RKO (cell line): ENCODE results near the gene ARL15.

Experiments
- DNase-seq: peaks from one replicate; pipeline ENCODE4 v3.0.0-alpha.2; 2016; ENCODE audit warnings: low spot score

ARL15 gene

DNA sequence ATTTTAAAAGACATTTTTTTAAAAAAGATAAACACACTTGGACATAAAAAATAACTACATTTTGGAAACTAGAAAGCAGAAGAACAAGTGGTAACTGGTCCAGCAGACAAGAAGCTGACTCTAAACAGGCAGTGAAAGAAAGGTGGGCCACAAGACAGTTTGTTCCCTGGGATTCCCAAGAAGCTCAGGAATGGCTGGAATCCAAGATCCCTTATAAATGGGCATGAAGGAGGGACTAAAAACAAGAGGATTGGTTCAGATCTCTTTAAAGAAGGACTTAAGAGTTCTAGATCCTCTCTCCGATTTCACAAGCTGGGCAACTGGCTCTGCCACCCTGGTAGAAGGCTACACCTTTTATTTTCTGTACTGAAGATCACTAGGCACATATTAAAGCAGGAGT lies 102.8 kb downstream of the ARL15 start:
- DNase-seq, result no peak

DNA sequence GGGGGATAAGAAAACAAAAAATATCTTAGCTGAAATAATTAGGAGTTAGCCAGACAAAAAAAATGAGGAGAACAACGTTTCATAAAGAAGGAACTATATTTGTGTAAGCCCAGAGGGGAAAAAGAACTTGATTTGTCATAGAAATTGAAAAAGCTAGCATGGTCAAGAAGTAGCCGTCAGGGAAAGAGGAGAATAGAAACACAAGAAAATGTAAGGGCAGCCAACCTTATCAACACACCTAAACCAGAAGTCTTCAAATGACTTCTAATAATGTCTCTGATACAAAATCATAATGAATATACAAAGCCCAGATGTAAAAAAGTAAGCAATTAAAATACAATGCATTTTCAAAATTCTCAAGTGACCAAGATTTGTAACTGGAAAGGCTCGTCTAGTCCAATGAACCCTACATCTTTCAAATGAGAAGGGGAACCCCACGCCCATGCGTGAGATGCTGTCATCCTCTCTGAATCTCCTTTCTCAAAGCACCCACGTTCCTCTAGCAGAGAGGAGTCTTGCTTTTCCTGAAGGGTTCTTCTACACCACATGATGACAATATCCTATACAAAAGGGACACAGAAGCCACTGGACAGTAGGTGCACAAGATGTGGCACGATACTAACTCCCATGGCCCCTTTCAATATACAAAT lies 103.7 kb downstream of the ARL15 start:
- DNase-seq, result no peak

DNA sequence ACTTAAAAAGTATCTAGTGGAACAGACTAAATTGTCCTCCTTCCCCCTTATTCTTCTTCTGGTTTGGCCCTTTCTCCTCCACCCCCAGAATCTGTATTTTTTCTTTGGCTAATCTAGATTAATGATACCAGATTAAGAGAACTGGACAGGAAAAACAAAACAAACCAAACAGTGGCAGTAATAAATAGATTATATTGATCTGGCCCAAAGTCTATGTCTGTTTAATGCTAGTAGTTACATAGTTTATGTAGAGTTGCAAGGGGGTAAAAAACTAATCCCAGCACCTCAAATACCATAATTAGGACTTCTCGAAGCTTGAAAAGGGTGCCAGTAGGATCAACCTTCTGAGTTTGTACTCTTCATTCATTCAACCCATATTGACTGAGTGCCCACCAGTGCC lies 104.5 kb downstream of the ARL15 start:
- no peak for DNase-seq

DNA sequence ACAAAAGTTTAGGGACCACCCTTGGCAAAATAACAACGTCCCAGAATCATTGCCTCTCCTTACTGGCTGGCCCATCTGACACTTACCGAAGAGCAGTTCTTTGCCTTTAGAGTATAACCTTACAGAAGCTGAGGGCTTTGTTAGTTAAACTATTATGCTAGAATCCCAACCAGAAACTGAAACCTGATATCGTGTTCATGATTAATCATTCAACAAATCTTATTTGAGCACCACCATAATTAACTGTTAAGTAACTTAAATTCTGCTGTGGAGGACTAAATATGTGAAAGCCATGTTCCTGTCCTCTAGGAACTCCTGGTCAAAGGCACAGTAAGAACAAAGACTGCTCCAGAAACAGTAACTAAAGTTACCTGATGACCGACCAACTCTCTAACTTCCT lies 104.9 kb downstream of the ARL15 start:
- no peak for DNase-seq

DNA sequence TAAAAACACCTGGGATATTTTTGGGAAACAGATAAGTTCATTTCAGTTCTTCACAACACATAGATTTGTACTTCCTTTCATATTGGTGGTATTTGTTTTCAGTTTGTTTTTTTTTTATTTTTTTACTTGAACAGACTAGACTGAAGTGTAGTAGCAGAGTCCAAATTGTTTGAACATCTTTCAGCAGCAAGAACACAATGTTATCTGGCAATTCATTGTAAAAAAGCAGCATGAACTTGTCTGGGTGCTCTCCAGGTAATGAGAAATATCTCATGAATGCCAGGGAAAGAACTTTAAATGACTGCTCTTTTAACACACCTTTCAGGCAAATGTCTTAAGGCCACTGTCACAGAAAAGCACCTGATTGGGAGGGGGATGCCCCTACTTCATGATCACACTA lies 113.4 kb downstream of the ARL15 start:
- no peak for DNase-seq

DNA sequence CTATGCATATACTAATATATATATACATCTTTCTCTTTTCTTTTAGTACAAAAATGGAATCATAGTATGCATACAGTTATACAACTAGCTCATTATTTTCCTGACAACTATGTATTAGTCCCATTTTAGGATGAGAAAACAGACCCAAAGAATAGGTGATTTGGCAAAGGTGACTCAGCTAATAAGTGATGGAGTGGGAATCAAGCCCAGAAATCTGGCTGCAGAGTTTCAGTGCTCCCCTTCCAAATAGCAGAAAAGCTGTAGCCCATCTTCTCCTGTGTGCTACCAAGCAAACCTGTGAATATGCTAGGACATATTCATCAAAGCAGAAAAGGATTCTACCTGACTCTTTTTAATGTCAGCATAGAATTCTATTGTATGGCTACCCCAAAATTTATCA lies 114.7 kb downstream of the ARL15 start:
- DNase-seq, result no peak

DNA sequence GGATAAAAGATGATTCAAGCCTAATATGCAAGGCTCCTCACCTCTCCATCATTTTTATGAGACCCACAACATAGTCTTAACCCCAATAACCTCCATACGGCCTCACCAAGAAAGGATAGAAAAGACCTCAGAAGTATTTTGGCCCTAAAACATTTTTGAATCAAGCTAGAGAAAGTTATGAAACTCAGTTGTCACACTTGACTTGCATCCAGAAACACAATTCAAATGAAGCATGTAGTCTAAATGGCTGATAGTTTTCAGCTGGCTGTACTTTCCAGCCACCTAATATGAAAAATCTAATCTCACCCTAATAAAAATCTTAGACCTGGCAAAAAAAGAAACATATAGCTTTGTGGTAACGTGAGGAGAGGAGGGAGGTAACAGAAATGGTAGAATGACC lies 116.1 kb downstream of the ARL15 start:
- DNase-seq, result no peak

DNA sequence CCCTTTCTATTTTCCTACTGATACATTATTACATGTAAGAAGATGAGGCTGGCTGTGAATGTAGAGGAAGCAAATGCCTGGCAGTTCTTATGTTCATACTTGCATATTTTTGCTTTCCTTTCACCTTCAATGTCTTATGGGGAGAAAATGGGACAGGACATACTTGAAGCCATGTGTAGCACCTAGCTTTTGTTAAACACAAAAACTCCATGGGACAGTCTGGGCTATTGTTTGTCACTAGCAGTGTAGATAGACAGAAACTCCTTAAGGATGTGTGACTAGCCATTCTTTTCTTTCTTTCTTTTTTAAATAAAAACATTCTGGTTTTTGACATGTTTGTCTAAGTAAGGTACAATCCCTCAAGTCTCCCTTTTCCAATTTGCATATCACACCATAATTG lies 122.7 kb downstream of the ARL15 start:
- no peak for DNase-seq

DNA sequence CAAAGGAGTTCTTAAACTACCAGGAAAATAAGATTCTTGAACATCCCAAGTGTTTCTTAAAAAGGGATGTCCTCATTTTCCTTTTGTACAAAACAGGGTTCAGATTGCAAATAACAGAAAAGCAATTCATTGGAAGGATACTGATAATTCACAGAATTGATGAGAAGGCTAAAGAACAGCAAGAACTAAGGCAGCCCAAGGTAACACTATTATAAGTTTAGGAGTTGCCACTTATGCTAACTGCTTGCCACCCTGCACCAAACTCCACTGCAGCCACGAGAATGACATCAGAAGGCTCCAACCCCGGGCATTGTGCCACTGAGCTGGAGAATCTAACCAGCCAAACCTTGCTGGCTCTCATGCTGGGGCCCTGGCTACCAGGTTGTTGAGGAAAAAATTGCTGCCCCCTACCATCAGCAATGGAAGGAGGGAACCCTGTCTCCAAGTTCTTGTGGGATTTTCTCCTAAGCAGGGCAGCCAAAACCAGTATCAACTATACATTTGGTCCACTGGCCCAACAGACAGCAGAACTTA lies 123.4 kb downstream of the ARL15 start:
- no peak for DNase-seq

DNA sequence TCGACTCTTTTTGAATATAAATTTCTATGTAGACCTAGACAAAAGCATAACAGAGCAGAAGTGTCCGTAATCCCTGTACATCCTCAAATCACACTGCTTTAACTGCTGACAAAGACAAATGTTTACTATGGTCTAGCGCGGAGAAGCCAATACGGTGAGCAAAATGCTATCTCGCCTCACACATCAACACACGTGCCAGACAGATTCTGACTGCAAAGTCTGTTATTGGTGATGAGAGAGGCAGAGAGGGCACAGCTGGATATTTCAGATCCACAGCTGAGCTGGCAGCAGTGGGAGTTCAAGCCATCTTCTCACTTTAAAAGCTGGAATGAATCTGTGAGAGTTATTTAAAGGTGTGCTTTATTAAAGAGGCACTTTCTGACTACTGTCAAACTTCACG lies 124.3 kb downstream of the ARL15 start:
- DNase-seq, result no peak

DNA sequence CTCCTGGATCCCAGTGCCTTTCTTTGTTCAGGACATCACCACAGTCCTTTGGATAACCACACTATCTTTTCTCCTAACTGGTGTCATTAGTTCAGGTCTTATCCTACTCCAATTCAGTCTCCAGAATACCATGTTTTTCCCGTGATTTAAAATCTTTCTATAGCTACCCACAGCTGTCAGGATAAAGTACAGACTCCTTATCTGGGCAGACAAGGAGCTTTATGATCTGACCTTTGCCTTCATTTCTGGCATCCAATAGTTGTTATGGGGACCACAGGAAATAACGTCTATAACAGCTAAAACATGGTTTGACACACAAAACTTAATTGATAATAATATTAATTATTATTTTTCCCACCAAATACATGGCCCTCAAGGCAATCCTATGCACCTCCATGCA lies 125.6 kb downstream of the ARL15 start:
- DNase-seq, result no peak

DNA sequence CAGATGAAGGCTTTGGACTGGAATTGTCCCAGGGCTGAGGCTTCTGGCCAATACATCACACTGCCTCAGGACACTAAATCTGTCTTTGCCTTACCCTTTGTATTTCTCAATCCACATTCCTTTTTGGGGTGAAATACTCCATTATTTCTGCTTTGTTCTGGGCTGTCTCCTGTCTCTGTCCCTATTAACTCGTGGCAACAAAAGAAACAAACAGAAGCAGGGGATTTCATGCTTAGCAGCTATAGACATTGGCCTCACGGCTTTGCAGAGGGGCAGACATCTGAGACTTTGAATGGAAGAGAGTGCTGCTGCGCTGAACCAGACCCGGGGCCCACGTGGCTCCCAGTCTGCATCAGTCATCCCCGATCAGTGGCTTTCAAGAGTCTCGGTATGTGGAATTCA lies 129.7 kb downstream of the ARL15 start:
- DNase-seq, result no peak

DNA sequence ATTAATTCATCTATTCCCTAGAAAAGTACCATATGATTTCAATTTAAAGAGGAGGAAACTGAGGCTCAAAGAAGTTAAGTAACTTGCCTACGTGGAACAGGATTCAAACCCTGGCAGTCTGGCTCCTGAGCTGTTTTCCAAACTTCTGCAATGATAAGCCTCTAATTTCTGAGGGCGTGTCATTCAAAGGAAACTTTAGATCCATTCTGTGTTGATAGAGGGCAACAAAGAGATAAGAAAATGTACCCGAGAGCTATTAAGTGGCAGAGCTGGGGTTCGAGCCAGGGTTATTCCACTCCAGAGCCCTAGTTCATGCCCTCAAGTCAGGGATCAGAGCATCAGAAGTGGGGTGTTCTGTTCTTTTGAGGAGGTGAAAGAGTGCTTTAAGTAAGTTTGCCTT lies 131.4 kb downstream of the ARL15 start:
- no peak for DNase-seq

DNA sequence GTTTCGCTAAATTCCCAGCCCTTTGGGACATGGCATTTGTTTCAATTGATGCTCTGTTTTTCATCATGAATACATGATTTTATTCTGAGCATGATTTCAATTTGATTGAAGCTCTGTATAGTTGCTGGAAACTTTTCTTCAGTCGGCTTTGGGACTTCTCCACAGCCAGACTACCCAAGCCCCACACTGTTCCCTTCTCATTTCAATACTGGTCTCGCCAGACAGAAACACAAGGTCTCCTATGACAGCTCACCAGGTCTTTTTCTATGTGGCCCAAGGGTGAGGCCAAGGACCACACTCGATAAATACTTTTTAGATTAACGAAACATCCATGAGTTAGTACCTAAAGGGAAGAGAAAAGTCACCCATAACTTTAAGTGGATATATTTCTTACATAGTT lies 132.2 kb downstream of the ARL15 start:
- no peak for DNase-seq

DNA sequence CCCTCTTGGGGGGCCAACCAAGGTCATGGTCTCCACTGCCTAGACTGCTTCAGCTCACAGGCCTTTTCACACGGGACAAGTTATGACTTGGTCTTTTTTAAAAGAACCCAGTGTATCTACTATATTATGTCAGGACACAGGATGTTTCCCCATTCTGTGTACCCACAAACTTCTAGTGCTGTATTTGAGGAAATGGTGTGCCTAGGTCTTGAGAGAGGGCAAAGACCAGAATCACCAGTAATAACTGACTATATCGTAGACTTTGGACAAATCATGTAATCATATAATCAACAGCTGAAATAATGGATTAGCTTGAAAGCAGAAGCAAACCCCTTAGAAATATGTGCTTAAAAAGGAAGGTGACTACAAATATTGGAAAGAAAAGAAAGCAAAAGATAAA lies 133.3 kb downstream of the ARL15 start:
- no peak for DNase-seq

DNA sequence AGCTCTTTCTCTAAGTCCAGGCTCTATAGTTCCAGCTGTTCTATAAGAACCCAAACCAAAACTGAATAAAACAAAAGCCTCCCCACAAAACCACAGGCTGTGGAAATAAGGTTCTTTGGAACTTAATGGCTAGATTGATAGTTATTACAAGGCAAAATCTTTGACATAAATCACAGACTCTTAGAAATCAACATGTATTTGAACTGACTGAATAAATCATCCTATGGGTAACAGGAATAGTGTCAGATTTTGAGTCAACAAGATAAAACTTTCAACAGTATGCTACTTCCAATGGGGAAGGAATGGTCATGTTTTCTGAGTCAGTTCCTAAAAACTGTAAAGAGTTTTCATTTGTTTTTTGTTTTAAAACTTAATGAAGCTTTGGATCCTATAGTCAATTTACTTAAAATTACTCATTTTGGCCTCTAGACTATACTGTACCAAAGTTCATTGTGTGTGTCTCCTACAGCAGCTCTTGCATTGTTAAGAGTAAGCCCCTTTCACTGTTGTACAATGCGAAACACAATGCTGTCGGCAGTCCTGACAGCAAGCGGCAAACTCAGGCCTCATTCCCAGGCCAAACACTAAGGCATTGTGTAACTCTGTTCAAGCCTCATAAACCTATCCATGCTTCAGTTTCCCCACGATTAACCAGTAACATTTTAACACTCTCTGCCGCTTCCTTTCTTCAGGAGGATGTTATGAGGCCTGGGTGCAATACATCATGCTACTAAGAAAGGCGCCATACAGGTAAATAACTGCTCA lies 134.1 kb downstream of the ARL15 start:
- no peak for DNase-seq

DNA sequence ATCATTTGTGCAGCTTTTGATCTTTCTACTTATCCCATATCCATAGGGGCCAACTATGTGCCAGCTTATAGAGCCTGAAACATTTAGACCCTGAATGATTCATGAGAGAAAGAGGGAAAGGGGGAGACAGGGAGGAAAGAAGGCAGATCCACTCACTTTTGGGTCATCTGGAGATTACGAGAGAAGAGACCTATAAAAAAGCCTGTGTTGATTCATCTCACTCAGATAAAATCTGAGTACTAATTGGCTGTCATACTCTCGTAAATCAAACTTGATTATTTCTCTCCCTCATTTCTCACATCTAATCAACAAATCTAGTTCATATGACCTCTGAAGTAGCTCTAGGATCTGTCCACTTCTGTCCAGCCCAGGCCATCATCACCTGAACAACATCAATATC lies 137.1 kb downstream of the ARL15 start:
- DNase-seq, result no peak

DNA sequence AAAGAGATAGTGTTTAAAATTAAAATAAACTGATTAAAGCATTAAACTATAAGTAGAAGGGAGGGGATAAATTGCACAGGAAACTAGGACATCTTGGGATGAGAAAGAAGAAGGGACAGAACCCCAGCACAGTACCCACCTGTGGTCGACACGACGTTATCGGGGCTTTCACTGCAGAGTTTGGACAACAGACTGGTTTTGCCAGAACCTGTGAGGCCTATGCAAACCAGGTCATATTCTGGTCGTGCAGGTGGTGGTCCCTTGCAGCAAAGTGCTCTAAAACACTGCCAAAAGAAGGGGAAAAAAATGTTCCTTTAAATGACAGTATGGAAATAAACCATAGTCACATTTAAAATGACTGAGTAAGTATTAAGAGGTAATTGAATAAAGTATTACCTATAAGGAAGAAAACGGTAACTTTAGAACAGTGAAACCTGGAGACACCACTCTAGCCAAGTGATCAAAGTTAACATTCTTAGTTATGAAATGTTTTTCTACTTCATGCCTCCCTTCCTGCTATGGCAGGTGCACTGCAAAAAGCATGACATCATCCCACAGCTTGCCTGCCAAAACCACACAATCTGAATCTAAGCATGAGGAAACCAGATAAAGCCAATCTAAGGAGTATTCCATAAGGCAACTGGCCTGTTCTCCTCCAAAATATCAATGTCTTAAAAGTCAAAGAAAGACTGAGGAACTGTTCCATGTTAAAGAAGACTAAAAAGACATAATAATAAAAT lies 138.6 kb downstream of the ARL15 start:
- no peak for DNase-seq

DNA sequence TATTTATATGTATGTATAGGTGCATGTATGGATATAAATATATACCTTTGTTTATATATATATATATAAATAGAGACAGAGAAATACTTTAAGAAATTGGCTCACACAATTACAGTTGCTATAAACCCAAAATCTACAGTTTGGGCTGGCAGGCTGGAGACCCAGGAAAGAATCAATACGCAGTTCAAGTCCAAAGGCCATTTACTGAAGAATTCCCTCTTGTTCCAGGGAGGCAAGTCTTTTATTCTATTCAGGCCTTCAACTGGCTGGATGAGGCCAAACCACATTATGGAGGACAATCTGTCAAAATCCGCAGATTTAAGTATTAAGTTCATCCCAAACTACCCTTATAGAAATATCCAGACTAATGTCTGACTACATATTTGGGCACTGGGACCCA lies 144.7 kb downstream of the ARL15 start:
- DNase-seq, result no peak

DNA sequence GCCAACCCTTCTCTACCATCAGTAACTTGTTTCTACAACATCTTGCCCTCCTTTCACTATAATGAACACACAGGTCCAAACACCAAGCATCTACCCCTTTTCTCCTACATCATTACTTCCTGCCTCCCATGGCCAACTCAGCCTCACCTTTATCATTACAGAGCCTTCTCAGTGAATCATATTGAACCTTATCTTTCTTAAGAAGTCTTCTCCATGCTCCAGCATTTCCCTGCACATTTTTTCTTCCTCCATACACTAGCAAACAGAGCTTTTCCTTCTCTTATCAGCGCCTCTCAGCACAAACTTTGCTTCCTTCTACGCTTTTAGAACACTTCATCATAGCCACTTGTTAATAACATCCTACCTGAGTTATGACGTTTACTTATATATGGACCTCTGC lies 148.2 kb downstream of the ARL15 start:
- no peak for DNase-seq

DNA sequence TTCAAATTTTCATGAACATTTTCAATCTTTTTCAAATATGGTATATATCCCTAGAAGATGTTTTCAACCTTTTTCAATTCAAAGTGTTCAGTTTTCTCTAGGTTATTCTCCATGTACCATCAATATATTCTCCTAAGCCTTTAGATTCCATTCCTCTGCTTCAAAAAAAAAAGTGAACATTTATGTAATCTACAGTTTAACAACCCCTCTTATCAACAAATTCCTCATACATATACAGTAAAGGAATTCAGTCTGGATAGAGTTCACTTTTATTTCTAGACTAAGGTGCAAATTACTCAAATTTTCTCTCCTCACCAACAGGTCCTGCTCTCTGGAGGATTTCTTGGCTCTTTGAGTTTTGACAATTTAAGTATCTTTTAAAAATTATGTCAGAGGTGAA lies 150.0 kb downstream of the ARL15 start:
- DNase-seq, result no peak

DNA sequence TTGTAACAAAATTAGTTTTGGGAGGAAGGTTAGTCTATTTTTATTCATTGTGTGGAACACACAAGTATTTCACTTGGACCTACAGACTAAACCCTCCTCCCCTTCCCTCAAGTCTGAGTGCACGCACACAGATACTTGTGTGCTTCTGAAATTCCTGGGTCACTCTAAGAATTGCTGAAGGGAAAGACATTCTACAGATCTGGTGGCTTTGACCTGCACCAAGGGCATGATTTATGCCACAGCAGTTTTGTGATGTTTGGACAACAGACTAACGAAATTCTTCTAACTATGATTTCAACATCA lies 150.5 kb downstream of the ARL15 start:
- no peak for DNase-seq

DNA sequence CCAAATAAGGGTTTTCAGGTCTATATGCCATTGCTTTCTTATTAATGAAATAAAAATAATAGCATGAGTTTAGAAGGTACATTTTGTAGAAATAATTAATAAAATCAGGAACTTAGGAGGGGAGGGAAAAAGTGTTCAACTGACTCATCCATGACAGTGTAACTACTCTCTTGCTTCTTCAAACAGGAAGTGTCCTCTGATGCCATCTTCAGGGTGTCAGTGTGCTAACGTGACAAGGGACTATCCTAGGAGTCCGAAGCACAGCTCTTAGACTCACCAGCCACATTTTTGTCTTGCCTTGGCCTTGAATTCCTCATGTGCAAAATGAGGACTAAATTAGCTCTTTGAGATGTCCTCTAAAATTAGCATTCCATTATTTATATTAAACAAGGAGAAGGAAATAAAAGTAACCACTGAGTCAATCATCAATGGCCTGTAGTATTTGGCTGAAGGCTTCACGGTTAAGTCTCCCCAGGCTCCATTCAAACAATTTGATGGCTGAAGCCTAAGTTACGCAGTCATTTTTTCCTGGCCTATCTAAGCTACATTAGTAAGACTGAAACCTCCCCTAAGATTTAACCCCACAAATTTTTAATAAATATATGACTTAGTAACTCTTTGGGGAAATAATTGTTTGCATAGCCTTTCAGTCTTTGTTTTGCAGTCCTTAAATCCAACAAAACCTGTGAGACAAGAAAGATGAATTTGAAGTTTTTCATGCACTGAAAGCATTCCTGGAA lies 151.1 kb downstream of the ARL15 start:
- peak; percentile 25 for DNase-seq
